Heart left ventricle (tissue), 13 donors: ENCODE measurements around the gene RABGAP1.

Source experiments
- CTCF ChIP-seq, 12 donors: fragments of 200-600 bp; sonication (generic) in 4 of 12; IDR thresholded peaks; one replicate each; pipeline versions ENCODE4 v1.5.0 to v1.8.0; 2018 to 2022; ENCODE audit warnings: antibody characterized with exemption in 12 of 12, mild to moderate bottlenecking in 5 of 12
- POLR2A ChIP-seq, 2 donors: fragments of 450-650 bp; IDR thresholded peaks; one replicate each; pipeline ENCODE4 v1.6.1; 2017; ENCODE audit warnings: antibody characterized with exemption in 2 of 2, mild to moderate bottlenecking in 2 of 2, moderate library complexity in 2 of 2
- donor health status: ischemic (EF 13 %, LVEDD 7.1; RV severe dilation, severe dysfunction).
- donor health status: DM: no; HTN: yes; CAD: no.
- donor health status: DM: no; HTN: no; CAD: no.
- donor health status: ischemic (EF 25% LVEDD 6.9; RV normal size, moderate dysfunction).
- donor health status: ischemic (EF 25% LVEDD 5.7; RV mildly dilated, moderate dysfunction).
- donor health status: ischemic (EF 35%, LVEDD 5.7; RV mildly dilated, moderate dysfunction).
- donor health status: nonischemic (EF 11% LVEDD 7.7; RV severe dilation, severe dysfunction).
- donor health status: DM: yes; HTN: yes; CAD: no.
- donor health status: PGD.
- donor health status: ischemic (EF 29% LVEDD 5.4; RV normal size, mild dysfunction).
- donor health status: nonischemic (EF 23%, LVEDD 6.1; RV moderate dilation, normal function).

GRCh38 chr9:123120953-123121352 is 180.1 kb downstream of the RABGAP1 start:
- TF ChIP-seq CTCF (IDR thresholded peaks at IDR 0.05) = no peak
- no peak for TF ChIP-seq POLR2A (IDR thresholded peaks at IDR 0.05)
